Activated CD4-positive, alpha-beta memory T cell treated with anti-CD3 and anti-CD28 coated beads for 36 hours (primary cell): ENCODE results near the gene ACOT11. TPM values are rescaled to one million over a fixed set of nuclear protein-coding genes. Genes with fewer than 3 reads are reported as not detected.

Source experiments
- CTCF ChIA-PET: fragments of 350-600 bp; sonication (Branson Sonifier 250); formaldehyde crosslinking; loops from one replicate; lab custom pipeline; 2021; ENCODE audit warnings: antibody characterized with exemption, inconsistent platforms; lab: Charles Lee
- POLR2A ChIA-PET: fragments of 350-600 bp; sonication (Branson Sonifier 250); formaldehyde crosslinking; loops from one replicate; lab custom pipeline; 2021; ENCODE audit warnings: antibody characterized with exemption; lab: Charles Lee
- DNase-seq: peaks from one replicate; pipeline ENCODE4 v3.0.0-alpha.2; 2020
- H3K27ac Mint-ChIP-seq: one replicate; pipeline ENCODE4 v1.8.0; 2021; ENCODE audit warnings: mixed read lengths
- H3K27me3 Mint-ChIP-seq: one replicate; pipeline ENCODE4 v1.8.0; 2021; ENCODE audit warnings: mixed read lengths
- H3K36me3 Mint-ChIP-seq: one replicate; pipeline ENCODE4 v1.8.0; 2021; ENCODE audit warnings: mixed read lengths
- H3K4me1 Mint-ChIP-seq: one replicate; pipeline ENCODE4 v1.8.0; 2021; ENCODE audit warnings: low read depth, mixed read lengths
- H3K4me3 Mint-ChIP-seq: one replicate; pipeline ENCODE4 v1.8.0; 2021; ENCODE audit warnings: mild to moderate bottlenecking, mixed read lengths
- H3K9me3 Mint-ChIP-seq: one replicate; pipeline ENCODE4 v1.8.0; 2021; ENCODE audit warnings: mixed read lengths
- intact Hi-C: fragments of 100-400 bp; cut with micrococcal nuclease; formaldehyde crosslinking; loops from one replicate; pipeline ENCODE4 v1.15.1; 2023
- total RNA-seq, 2 experiments: library from RNA; stranded (reverse); gene quantifications; one replicate each; pipeline ENCODE4 v1.2.3, GENCODE V29; 2021

ACOT11 gene
- total RNA-seq, 2 experiments from 2014 or later = 0.99 to 1.1 TPM

DNA sequence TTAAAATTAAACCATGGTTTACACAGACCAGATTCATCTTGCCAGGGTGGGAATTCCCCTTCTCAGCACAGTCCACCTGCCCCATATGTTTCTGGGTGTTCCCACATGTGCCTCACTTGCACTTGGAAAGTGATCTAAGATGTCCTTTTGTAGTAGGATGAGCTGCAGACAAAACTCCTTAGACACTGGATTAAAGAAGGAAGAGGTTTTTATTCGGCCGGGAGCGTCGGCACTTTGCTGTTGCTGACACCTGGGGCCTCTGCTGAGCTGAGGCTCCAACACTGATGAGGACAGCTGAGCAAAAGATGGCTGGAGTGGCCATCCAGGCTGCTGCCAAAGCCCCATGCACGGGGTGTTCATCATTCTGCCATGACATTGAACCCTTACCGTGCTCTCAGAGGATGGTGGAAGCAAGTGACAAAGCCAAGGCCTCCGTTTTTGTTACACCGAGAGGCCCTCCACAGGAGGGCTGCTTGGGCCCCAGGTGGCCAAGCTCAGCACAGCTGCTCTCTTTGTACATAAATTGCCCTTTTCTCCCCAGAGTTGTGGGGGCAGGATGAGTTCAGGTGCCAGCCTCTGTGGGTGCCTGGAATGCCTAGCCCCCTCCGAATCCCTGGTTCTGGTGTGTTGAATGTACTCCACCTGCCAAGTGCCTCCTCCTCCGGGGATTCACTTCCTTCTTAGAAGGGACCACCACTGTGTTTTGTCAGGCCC, 7.3 kb upstream of the ACOT11 start:
- H3K36me3 Mint-ChIP-seq = no peaks in the 10 kb centered on the region
- CTCF ChIA-PET = interaction anchor here (0.6 kb wide), 2 partner anchors 25 to 164 kb away, joined by 3 read pairs; no protein-coding TSS in a partner anchor
- H3K27ac Mint-ChIP-seq = no peak overlapping the region
- POLR2A ChIA-PET = no interaction called here
- intact Hi-C loops = loop anchor here (5.0 kb wide), 1 partner anchor 177 kb away; the partner anchor contains the start of gene TTC4
- H3K4me3 Mint-ChIP-seq = no peak overlapping the region
- DNase-seq = no peak
- H3K4me1 Mint-ChIP-seq = peaks cover 15% of the 10 kb centered on the region
- peaks cover 2% of the 10 kb centered on the region for H3K27me3 Mint-ChIP-seq
- H3K9me3 Mint-ChIP-seq = no peaks in the 10 kb centered on the region

DNA sequence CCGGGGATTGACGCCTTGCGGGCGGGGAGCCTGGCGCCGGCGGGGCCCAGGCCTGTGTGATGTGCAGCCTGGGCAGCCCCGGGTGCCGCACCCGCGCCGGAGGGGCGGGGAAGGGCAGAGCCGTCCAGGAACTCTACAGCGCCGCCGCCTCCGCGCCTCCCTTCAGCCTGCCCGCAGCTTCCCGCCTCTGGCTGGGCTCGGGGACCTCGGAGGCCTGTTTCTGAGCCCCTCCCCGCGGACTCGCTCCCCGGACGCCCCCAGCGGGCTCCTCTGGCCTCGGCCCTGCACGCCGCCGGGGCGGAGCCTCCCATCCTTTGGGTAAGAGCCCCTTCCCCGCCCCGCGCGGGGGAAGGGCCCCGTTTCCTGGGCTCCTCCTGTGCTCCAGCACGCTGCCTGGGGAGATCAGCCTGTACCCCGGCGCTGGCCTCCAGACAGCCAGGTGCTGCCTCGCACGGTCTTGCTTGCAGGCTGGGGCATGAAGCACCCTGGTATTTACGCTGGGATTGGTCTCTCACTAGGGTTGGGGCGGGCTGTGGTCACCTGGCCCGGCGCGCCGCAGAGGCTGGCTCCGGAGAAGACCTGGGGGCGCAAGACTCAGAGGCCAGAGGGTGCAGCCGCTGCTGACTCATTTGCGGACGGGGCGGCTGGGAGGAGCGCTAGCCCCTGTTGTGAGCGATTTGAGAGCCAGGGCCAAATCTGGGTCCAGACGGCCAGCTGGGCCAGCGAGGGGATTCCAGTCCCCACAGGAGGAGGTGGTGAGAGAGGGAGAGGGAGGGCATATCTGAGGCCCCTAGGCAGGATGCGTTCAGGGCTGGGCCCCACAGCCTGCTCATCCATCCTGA, 5.7 kb upstream of the ACOT11 start:
- ChIA-PET POLR2A (no interaction called here), CTCF (no interaction called here)
- H3K36me3 Mint-ChIP-seq = no peaks in the 10 kb centered on the region
- peak overlapping the region; percentile 70 for H3K4me3 Mint-ChIP-seq
- intact Hi-C loops = loop anchor here (5.0 kb wide), 1 partner anchor 175 kb away; the partner anchor contains the start of gene TTC4
- no peaks in the 10 kb centered on the region for H3K9me3 Mint-ChIP-seq
- H3K27me3 Mint-ChIP-seq = peaks cover 2% of the 10 kb centered on the region
- peaks cover 15% of the 10 kb centered on the region for H3K4me1 Mint-ChIP-seq
- DNase-seq = peak; percentile 76
- H3K27ac Mint-ChIP-seq = no peak overlapping the region

GRCh38 chr1:54542962-54543539, 5.0 kb upstream of the ACOT11 start:
- intact Hi-C loops = loop anchor here (5.0 kb wide), 1 partner anchor 174 kb away; the partner anchor contains the start of gene TTC4
- H3K27me3 Mint-ChIP-seq = peaks cover 2% of the 10 kb centered on the region

DNA sequence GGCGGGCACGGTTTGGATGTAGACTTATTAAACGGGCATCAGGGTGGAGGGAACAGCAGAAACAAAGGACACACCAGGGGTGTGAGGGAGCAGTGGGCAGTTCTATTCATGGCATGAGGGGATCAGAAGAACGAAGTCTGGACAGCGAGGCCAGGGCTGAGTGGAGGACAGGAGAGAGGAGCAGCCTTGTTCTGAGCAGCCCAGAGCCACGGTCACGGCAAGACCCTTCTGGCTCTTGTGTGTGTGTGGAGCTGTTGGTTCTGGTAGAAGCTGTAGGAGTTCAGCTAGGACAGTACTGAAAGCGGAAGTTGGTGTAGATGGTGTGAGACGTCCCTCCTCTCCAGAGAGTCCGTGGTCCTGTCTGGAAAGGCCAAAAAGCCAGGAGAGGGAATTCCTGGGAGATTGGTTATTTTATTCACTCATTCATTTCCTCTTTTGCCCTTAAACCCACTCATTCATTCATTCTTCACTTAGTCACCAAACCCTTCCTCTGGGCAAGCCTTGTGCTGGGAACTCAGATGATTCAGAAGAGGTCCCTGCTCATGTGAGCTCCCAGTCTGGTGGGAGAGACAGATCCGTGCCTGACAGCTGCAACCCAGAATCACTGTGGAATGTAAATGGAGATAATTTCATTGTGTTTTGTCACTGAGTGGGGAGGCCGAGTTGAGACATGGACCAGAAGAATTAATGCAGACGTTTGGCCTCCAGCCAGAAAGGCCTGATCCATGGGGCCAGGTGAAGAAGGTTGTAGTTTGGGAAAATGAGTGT, 4.1 kb upstream of the ACOT11 start:
- POLR2A ChIA-PET = no interaction called here
- CTCF ChIA-PET = no interaction called here
- DNase-seq = no peak
- Mint-ChIP-seq H3K36me3 (no peaks in the 10 kb centered on the region), H3K4me3 (no peak overlapping the region), H3K27ac (no peak overlapping the region), H3K9me3 (no peaks in the 10 kb centered on the region), H3K27me3 (peaks cover 2% of the 10 kb centered on the region), H3K4me1 (peaks cover 15% of the 10 kb centered on the region)
- intact Hi-C loops = loop anchor here (5.0 kb wide), 1 partner anchor 173 kb away; the partner anchor contains the start of gene TTC4

More at GRCh38 chr1:54542962-54543539, 5.0 kb upstream of the ACOT11 start:
- DNase-seq = no peak
- ChIA-PET CTCF (no interaction called here), POLR2A (no interaction called here)
- peak overlapping the region; percentile 53 for H3K4me3 Mint-ChIP-seq
- H3K27ac Mint-ChIP-seq = peak overlapping the region; percentile 32
- no peaks in the 10 kb centered on the region for H3K9me3 Mint-ChIP-seq
- no peaks in the 10 kb centered on the region for H3K36me3 Mint-ChIP-seq
- peaks cover 15% of the 10 kb centered on the region for H3K4me1 Mint-ChIP-seq

DNA sequence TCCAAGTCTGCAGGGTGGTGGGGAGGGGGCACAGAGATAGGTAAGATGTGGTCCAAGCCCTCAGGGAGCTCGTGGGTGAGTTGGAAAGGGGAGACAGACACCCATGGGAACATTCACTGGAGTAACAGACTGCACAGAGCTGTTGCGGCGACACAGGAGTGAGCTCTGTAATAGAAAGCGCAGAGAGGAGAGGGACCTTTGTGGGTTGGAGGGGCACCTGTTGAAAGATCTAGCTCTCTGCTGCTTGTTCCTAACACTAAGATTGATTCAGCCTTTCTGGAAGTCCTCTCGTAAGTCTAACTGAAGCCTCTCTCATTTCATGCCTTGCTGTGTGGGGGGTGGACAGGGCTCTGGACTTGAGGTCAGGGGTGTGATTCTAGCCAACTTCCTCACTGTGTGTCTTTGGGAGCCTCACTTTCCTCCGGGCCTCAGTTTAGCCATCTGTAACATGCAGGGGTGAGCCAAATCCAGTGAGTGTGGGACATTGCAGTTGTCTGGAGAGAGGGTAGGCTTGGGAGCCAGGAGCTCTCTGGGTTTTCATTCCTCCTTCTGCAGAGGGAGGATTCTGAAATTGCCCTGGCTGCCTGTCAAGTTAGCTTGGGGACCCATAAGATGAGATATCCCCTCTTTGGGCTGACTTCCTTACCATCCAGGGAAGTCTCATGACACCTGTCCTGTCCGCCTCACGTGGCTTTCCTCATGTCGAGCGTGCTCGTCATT, 2.0 kb upstream of the ACOT11 start:
- H3K9me3 Mint-ChIP-seq = no peaks in the 10 kb centered on the region
- no peaks in the 10 kb centered on the region for H3K27me3 Mint-ChIP-seq
- H3K4me3 Mint-ChIP-seq = no peak overlapping the region
- H3K36me3 Mint-ChIP-seq = no peaks in the 10 kb centered on the region
- no peak overlapping the region for H3K27ac Mint-ChIP-seq
- CTCF ChIA-PET = no interaction called here
- POLR2A ChIA-PET = no interaction called here
- DNase-seq = no peak
- intact Hi-C loops = no loop called here
- peaks cover 13% of the 10 kb centered on the region for H3K4me1 Mint-ChIP-seq

GRCh38 chr1:54546651-54547401, 1.2 kb upstream of the ACOT11 start:
- POLR2A ChIA-PET = no interaction called here
- no peak for DNase-seq
- intact Hi-C loops = no loop called here
- Mint-ChIP-seq H3K4me1 (peaks cover 9% of the 10 kb centered on the region), H3K27ac (no peak overlapping the region), H3K9me3 (no peaks in the 10 kb centered on the region), H3K4me3 (no peak overlapping the region), H3K27me3 (no peaks in the 10 kb centered on the region), H3K36me3 (no peaks in the 10 kb centered on the region)
- CTCF ChIA-PET = no interaction called here

DNA sequence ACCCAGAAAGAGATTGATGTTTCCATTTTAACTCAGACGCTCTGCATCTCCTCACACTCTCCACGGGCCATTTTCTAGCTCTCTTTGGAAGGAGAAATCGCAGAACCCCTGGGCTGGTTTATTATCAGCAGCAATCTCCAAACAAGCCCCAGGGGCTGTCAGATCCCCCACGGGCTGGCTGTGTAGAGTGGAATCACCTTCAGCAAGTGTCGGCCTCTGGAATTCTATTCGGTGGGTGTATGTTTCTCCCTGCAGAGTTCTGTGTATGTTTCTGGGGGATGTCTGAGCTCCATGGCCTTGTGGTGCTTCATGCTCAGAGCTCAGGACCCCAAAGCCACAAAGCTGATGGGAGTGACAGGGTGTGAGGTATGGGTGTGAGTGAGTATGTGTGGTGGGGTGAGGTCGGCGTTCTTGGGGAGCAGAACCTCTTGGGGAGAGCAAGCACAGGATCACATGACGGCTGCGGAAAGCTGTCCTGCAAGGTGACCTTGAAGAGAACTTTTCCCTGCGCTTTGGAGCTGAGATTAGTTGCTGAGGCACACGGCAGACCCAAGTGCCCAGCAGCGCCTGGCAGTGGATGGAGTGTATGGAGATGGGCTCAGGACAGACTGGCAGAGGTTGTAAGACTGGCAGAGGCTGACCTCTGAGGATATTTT, 489 bp downstream of the ACOT11 start:
- no peak for DNase-seq
- intact Hi-C loops = no loop called here
- no peak overlapping the region for H3K27ac Mint-ChIP-seq
- no peak overlapping the region for H3K4me3 Mint-ChIP-seq
- no peaks in the 10 kb centered on the region for H3K9me3 Mint-ChIP-seq
- ChIA-PET POLR2A (no interaction called here), CTCF (interaction anchor here (1.2 kb wide), 1 partner anchor 59 kb away, joined by 3 read pairs; no protein-coding TSS in a partner anchor)
- no peaks in the 10 kb centered on the region for H3K36me3 Mint-ChIP-seq
- no peaks in the 10 kb centered on the region for H3K27me3 Mint-ChIP-seq
- H3K4me1 Mint-ChIP-seq = no peaks in the 10 kb centered on the region

- no peaks in the 10 kb centered on the region for H3K27me3 Mint-ChIP-seq
- POLR2A ChIA-PET = no interaction called here
These were observed 1.3 kb downstream of the ACOT11 start for GRCh38 chr1:54549181-54549924.

DNA sequence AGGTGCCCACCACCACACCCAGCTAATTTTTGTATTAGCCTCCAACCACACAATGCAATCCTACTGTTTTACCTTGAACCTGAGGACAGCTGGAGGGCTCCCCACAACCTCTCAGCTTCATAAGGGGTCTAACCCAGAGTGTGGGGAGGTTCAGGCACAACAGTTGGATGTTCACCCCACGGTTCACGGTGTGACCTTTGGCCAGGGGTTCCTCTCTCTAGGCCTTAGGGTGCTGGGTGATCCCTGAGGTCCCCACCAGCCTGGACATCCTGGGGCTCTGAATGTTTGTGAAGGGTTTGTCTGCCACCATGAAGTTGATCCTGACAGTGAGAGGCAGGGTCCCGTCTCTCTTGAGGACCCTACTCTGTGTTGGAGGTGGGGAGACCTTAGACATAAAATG, 3.9 kb downstream of the ACOT11 start:
- CTCF ChIA-PET = no interaction called here
- Mint-ChIP-seq H3K4me1 (no peaks in the 10 kb centered on the region), H3K4me3 (no peak overlapping the region), H3K27me3 (no peaks in the 10 kb centered on the region), H3K36me3 (no peaks in the 10 kb centered on the region), H3K27ac (no peak overlapping the region), H3K9me3 (peaks cover 4% of the 10 kb centered on the region)
- no peak for DNase-seq
- POLR2A ChIA-PET = no interaction called here
- intact Hi-C loops = no loop called here

More at GRCh38 chr1:54549181-54549924, 1.3 kb downstream of the ACOT11 start:
- Mint-ChIP-seq H3K36me3 (no peaks in the 10 kb centered on the region), H3K27ac (no peak overlapping the region), H3K4me3 (no peak overlapping the region), H3K9me3 (no peaks in the 10 kb centered on the region), H3K4me1 (no peaks in the 10 kb centered on the region)
- no peak for DNase-seq
- intact Hi-C loops = no loop called here
- CTCF ChIA-PET = no interaction called here
